ENCODE data around the gene NEURL4. TPM values are rescaled to one million over a fixed set of nuclear protein-coding genes. Genes with fewer than 3 reads are reported as not detected.
A peak's percentile ranks its signal among the peaks of the same experiment; 100 is the strongest.

Gene NEURL4
- total RNA-seq, 1 donor from 2014 or later, result 31.9 TPM

DNA sequence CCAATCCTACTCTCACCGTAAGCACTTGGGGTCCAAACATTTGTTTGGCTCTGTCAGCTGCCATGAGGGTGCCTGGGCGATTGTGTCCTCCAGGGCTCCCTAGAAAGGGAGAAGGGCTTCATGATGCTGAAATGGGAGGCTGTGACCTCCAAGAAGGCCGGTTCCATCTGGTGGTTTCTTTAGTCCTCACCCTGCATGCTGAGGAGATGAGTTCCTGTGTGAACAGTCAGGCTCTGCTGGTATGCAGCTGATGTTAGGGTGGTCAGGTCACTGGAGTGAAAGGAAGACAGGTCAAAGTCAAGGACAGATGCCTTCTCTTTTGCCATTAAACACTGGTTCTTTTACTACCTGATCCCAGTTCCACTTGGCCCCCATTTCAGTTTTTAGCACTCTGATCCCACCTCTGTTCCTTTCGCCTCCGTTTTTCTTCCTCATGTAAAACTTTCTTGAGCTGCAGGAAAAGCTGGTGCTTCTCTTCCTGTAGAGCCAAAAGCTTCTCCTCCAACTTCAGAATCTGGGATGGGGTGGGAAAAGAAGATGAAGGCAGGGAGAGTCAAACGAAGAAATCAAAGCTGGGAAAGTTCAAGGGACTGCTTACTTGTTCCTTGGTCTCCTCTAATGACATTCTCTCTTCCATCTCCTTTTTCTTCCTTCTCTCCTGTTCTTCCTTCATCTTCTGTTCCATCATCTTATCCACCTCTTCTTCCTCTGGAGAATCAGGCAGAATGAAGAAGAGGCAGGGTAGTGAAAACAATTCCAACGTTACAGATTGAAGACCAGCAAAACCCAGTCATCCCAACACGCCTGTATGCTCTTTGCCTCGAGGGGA, 15.0 kb downstream of the NEURL4 start:
- H3K27ac ChIP-seq (replicated peaks), result peak overlapping the region; percentile 97
- H3K27me3 ChIP-seq (ENCODE audit: low read depth), result no peaks in the 10 kb centered on the region
- DNase-seq, result no peak
- intact Hi-C loops (cut with micrococcal nuclease), result no loop called here
- peaks cover 83% of the 10 kb centered on the region for H3K36me3 ChIP-seq
- H3K4me3 ChIP-seq, result peak overlapping the region; percentile 84
- peaks cover 69% of the 10 kb centered on the region for H3K4me1 ChIP-seq
- H3K9me3 ChIP-seq (replicated peaks), result no peaks in the 10 kb centered on the region
- TF ChIP-seq CTCF (IDR thresholded peaks at IDR 0.05; ENCODE audit: borderline replicate concordance), result no peak

GRCh38 chr17:7313088-7313889, 15.8 kb downstream of the NEURL4 start:
- Histone ChIP-seq H3K4me1 (peaks cover 78% of the 10 kb centered on the region), H3K36me3 (peaks cover 75% of the 10 kb centered on the region), H3K27me3 (ENCODE audit: low read depth) (no peaks in the 10 kb centered on the region), H3K27ac (replicated peaks) (peak overlapping the region; percentile 43), H3K4me3 (peak overlapping the region; percentile 84), H3K9me3 (replicated peaks) (no peaks in the 10 kb centered on the region)
- intact Hi-C loops (cut with micrococcal nuclease), result no loop called here
- TF ChIP-seq CTCF (IDR thresholded peaks at IDR 0.05; ENCODE audit: borderline replicate concordance), result no peak
- DNase-seq, result no peak

- Histone ChIP-seq H3K27ac (replicated peaks) (peak overlapping the region; percentile 43), H3K9me3 (replicated peaks) (no peaks in the 10 kb centered on the region), H3K27me3 (ENCODE audit: low read depth) (no peaks in the 10 kb centered on the region), H3K4me1 (peaks cover 85% of the 10 kb centered on the region), H3K4me3 (peak overlapping the region; percentile 23), H3K36me3 (peaks cover 67% of the 10 kb centered on the region)
- no peak for TF ChIP-seq CTCF (IDR thresholded peaks at IDR 0.05; ENCODE audit: borderline replicate concordance)
- intact Hi-C loops (cut with micrococcal nuclease), result no loop called here
- DNase-seq, result no peak
Observed at GRCh38 chr17:7312432-7313087, 16.6 kb downstream of the NEURL4 start.

DNA sequence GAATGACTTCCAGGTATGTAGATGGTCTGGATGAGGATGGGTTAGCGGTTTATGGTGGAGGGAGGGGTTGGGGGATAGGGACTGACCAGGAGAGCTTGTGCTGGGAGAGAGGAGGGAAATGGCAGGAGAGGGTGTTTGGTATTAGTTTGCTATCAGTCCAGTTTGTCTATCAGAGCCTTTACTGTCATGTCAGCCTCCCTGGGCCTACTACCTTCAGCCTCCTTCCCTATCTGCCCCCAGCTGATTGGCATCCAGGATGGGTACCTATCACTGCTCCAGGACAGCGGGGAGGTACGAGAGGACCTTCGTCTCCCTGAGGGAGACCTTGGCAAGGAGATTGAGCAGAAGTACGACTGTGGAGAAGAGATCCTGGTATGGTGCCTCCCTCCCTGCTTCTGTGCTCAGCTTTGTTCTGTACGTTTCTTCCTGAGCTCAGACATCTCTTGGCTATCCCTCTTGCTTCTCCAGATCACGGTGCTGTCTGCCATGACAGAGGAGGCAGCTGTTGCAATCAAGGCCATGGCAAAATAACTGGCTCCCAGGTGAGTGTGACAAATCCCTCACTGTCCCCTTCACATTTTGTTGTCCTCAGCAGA, 17.9 kb downstream of the NEURL4 start:
- peaks cover 88% of the 10 kb centered on the region for H3K4me1 ChIP-seq
- no peaks in the 10 kb centered on the region for H3K27me3 ChIP-seq (ENCODE audit: low read depth)
- no peaks in the 10 kb centered on the region for H3K9me3 ChIP-seq (replicated peaks)
- no peak for TF ChIP-seq CTCF (IDR thresholded peaks at IDR 0.05; ENCODE audit: borderline replicate concordance)
- intact Hi-C loops (cut with micrococcal nuclease), result no loop called here
- H3K36me3 ChIP-seq, result peaks cover 54% of the 10 kb centered on the region
- H3K27ac ChIP-seq (replicated peaks), result no peak overlapping the region
- DNase-seq, result no peak
- no peak overlapping the region for H3K4me3 ChIP-seq

DNA sequence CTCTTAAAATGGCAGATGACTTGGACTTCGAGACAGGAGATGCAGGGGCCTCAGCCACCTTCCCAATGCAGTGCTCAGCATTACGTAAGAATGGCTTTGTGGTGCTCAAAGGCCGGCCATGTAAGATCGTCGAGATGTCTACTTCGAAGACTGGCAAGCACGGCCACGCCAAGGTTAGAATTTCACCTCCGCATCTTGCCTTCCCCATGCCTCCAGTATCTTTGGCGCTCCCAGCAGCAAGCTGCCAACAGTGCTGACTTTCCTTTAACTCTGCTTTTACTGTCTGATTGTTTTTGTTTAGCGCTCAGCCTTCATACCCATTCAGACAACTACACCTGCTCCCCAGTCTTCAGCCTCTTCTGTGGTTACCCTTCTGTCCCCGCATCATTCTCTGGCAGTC, 19.5 kb downstream of the NEURL4 start:
- TF ChIP-seq CTCF (IDR thresholded peaks at IDR 0.05; ENCODE audit: borderline replicate concordance), result no peak
- DNase-seq, result no peak
- no peaks in the 10 kb centered on the region for H3K27me3 ChIP-seq (ENCODE audit: low read depth)
- H3K36me3 ChIP-seq, result peaks cover 50% of the 10 kb centered on the region
- H3K4me3 ChIP-seq, result peak overlapping the region; percentile 97
- peaks cover 76% of the 10 kb centered on the region for H3K4me1 ChIP-seq
- H3K9me3 ChIP-seq (replicated peaks), result no peaks in the 10 kb centered on the region
- peak overlapping the region; percentile 99 for H3K27ac ChIP-seq (replicated peaks)
- intact Hi-C loops (cut with micrococcal nuclease), result no loop called here
